Keratinocyte (primary cell): ENCODE data around the gene BCL2. TPM values are rescaled to one million over a fixed set of nuclear protein-coding genes. Genes with fewer than 3 reads are reported as not detected.

Source experiments
- DNase-seq: peaks from one replicate; pipeline ENCODE4 v3.0.0-alpha.2; 2011; ENCODE audit warnings: low read depth, missing footprints, low spot score
- FAIRE-seq: peaks from 2 replicates; lab custom pipeline; 2011; peaks lifted over from hg19 to GRCh38; lab: Jason Lieb, UNC
- H2AFZ ChIP-seq: 2 replicates; pipeline ENCODE4 v1.6.0; 2012; ENCODE audit warnings: low read length, control low read depth, inconsistent platforms; ENCODE audit not compliant: control insufficient read depth
- H3K27ac ChIP-seq: 2 replicates; pipeline ENCODE4 v1.5.1; 2011; ENCODE audit warnings: low read length; ENCODE audit not compliant: control insufficient read depth, insufficient read depth
- H3K27me3 ChIP-seq: 3 replicates; pipeline ENCODE4 v1.6.0; 2011; ENCODE audit warnings: low read length; ENCODE audit not compliant: control insufficient read depth, insufficient read depth; ENCODE audit errors: extremely low read depth
- H3K36me3 ChIP-seq, 2 experiments: 2 replicates in 1 of 2; 3 replicates in 1 of 2; pipeline ENCODE4 v1.5.1; 2011; ENCODE audit warnings: low read length in 2 of 2, mild to moderate bottlenecking in 1 of 2; ENCODE audit not compliant: control insufficient read depth in 2 of 2, insufficient read depth in 2 of 2; ENCODE audit errors: extremely low read depth in 1 of 2
- H3K4me1 ChIP-seq: 3 replicates; pipeline ENCODE4 v1.5.1; 2011; ENCODE audit warnings: low read length; ENCODE audit not compliant: control insufficient read depth, insufficient read depth; ENCODE audit errors: extremely low read depth
- H3K4me2 ChIP-seq: 3 replicates; pipeline ENCODE4 v1.6.0; 2011; ENCODE audit warnings: low read depth, low read length; ENCODE audit not compliant: control insufficient read depth, insufficient read depth; ENCODE audit errors: extremely low read depth
- H3K4me3 ChIP-seq, 3 experiments: fragments of 200-600 bp in 1 of 3; sonication (generic) in 1 of 3; 2 replicates in 2 of 3; 3 replicates in 1 of 3; pipeline ENCODE4 v1.5.1; 2011 to 2016; ENCODE audit warnings: low read length in 3 of 3, mild to moderate bottlenecking in 3 of 3, control low read depth in 2 of 3, inconsistent platforms in 1 of 3, low read depth in 1 of 3, mixed read lengths in 1 of 3, mixed run types in 1 of 3, moderate library complexity in 1 of 3; ENCODE audit not compliant: control insufficient read depth in 2 of 3, insufficient read depth in 2 of 3; ENCODE audit errors: extremely low read depth in 1 of 3
- H3K79me2 ChIP-seq: 2 replicates; pipeline ENCODE4 v1.6.0; 2012; ENCODE audit warnings: low read length; ENCODE audit not compliant: control insufficient read depth, insufficient read depth
- H3K9ac ChIP-seq: 3 replicates; pipeline ENCODE4 v1.6.0; 2011; ENCODE audit warnings: low read length; ENCODE audit not compliant: control insufficient read depth, insufficient read depth; ENCODE audit errors: extremely low read depth
- H3K9me1 ChIP-seq: 3 replicates; pipeline ENCODE4 v1.6.0; 2011; ENCODE audit warnings: low read length; ENCODE audit not compliant: control insufficient read depth, insufficient read depth; ENCODE audit errors: extremely low read depth
- H3K9me3 ChIP-seq: 2 replicates; pipeline ENCODE4 v1.5.1; 2012; ENCODE audit warnings: low read depth, low read length; ENCODE audit not compliant: control insufficient read depth
- H4K20me1 ChIP-seq: 3 replicates; pipeline ENCODE4 v1.6.0; 2011; ENCODE audit warnings: low read length; ENCODE audit not compliant: control insufficient read depth, insufficient read depth; ENCODE audit errors: extremely low read depth
- EZH2 ChIP-seq: IDR thresholded peaks from one replicate; pipeline ENCODE4 v1.6.1; 2012; ENCODE audit warnings: inconsistent platforms, mild to moderate bottlenecking, low read length, moderate library complexity
- dilution Hi-C: fragments of 300-500 bp; cut with MboI; formaldehyde crosslinking; loops from one replicate; pipeline ENCODE4 v1.7.0; 2020; ENCODE audit warnings: low sequenced_read_pairs; ENCODE audit not compliant: extremely low pct_ligation_motif_present
- polyA plus RNA-seq, 5 experiments: library from polyadenylated mRNA; depleted of rRNA in 3 of 5; stranded (reverse) in 3 of 5; stranded (forward) in 1 of 5; unstranded in 1 of 5; fragments of >200 nt; gene quantifications; 1 replicate in 1 of 5; 2 replicates in 3 of 5; 3 replicates in 1 of 5; pipeline versions ENCODE4 v1.2.1 to v1.2.3, GENCODE V29; 2011 to 2012; ENCODE audit warnings: missing spikeins in 2 of 5, low read depth in 1 of 5, low replicate concordance in 1 of 5
- TF ChIP-seq, protein P1 (sequence below), 3 experiments: IDR thresholded peaks in 1 of 3; conservative IDR thresholded peaks in 1 of 3; optimal IDR thresholded peaks in 1 of 3; 2 replicates in 2 of 3; 3 replicates in 1 of 3; pipeline versions ENCODE3 to v1.5.1; 2011; ENCODE audit warnings: low read length in 3 of 3, mild to moderate bottlenecking in 3 of 3, moderate library complexity in 2 of 3, control low read depth in 1 of 3, inconsistent platforms in 1 of 3; ENCODE audit not compliant: insufficient read depth in 2 of 3; ENCODE audit errors: extremely low read depth in 1 of 3

The BCL2 gene
- polyA plus RNA-seq, 1 donor (not counting 4 experiments of a cell fraction or from before 2014, with no cell fraction given), result 0.30 TPM

DNA sequence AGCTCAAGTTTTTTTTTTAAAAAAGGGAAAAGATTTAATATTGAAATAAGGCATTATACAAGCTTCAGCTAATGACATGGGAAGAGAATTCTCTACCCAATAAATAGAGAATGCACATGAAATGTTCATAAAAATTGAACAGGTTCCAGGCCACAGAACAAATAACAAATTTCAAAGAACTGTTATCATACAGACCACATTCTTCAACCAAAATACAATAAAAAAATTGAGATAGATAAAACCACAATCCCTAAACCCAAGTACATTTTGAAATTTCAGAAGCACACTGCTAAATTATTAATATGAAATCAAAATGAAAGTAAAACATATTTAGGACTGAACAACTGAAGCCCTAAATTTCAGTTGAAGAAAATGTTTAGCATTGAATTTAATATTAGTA lies 89.6 kb downstream of the BCL2 start:
- Histone ChIP-seq H2AFZ (no peak overlapping the region), H3K4me2 (no peak overlapping the region), H4K20me1 (no peaks in the 10 kb centered on the region), H3K27ac (no peak overlapping the region), H3K27me3 (no peaks in the 10 kb centered on the region), H3K9me1 (no peaks in the 10 kb centered on the region), H3K9me3 (no peaks in the 10 kb centered on the region), H3K9ac (no peak overlapping the region), H3K4me3 (no peak overlapping the region), H3K79me2 (no peaks in the 10 kb centered on the region), H3K4me1 (no peaks in the 10 kb centered on the region), H3K36me3 (no peaks in the 10 kb centered on the region)
- FAIRE-seq, result no peak
- dilution Hi-C loops, result no loop called here
- TF ChIP-seq, protein P1, sequence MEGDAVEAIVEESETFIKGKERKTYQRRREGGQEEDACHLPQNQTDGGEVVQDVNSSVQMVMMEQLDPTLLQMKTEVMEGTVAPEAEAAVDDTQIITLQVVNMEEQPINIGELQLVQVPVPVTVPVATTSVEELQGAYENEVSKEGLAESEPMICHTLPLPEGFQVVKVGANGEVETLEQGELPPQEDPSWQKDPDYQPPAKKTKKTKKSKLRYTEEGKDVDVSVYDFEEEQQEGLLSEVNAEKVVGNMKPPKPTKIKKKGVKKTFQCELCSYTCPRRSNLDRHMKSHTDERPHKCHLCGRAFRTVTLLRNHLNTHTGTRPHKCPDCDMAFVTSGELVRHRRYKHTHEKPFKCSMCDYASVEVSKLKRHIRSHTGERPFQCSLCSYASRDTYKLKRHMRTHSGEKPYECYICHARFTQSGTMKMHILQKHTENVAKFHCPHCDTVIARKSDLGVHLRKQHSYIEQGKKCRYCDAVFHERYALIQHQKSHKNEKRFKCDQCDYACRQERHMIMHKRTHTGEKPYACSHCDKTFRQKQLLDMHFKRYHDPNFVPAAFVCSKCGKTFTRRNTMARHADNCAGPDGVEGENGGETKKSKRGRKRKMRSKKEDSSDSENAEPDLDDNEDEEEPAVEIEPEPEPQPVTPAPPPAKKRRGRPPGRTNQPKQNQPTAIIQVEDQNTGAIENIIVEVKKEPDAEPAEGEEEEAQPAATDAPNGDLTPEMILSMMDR (optimal IDR thresholded peaks at IDR 0.05 in 1 of 3, IDR thresholded peaks at IDR 0.05 in 1 of 3, conservative IDR thresholded peaks at IDR 0.05 in 1 of 3; ENCODE audit: extremely low read depth in 1 of 3, insufficient read depth in 2 of 3, low read length in 3 of 3), result no peak
- no peak for TF ChIP-seq EZH2
- no peak for DNase-seq

DNA sequence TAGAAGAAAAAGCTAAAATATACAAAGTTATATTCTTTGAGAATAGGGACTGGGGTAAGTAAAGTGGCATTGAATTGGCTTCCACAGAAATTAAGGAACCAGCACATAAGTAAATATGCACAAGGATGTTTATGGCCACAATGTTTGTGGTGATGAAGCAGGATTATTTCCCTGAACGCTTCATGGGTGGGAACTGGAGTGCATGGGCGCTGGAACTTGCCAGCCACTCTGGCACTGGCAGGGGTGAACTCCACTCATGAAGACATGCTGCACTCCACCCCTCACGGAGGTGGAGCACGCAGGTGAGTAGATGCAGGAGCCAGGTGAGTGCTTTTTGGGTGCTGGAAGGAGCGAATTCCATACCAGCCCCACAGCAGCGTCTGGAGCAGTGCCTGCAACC lies 94.1 kb downstream of the BCL2 start:
- FAIRE-seq, result no peak
- H3K9me3 ChIP-seq, result no peaks in the 10 kb centered on the region
- no peaks in the 10 kb centered on the region for H3K4me1 ChIP-seq
- H3K4me2 ChIP-seq, result no peak overlapping the region
- no peak overlapping the region for H2AFZ ChIP-seq
- H3K9me1 ChIP-seq, result no peaks in the 10 kb centered on the region
- H3K27me3 ChIP-seq, result no peaks in the 10 kb centered on the region
- no peak for TF ChIP-seq EZH2
- no peak overlapping the region for H3K4me3 ChIP-seq
- no peaks in the 10 kb centered on the region for H4K20me1 ChIP-seq
- H3K27ac ChIP-seq, result no peak overlapping the region
- H3K79me2 ChIP-seq, result no peaks in the 10 kb centered on the region
- dilution Hi-C loops, result no loop called here
- no peak overlapping the region for H3K9ac ChIP-seq
- no peak for DNase-seq
- no peaks in the 10 kb centered on the region for H3K36me3 ChIP-seq

DNA sequence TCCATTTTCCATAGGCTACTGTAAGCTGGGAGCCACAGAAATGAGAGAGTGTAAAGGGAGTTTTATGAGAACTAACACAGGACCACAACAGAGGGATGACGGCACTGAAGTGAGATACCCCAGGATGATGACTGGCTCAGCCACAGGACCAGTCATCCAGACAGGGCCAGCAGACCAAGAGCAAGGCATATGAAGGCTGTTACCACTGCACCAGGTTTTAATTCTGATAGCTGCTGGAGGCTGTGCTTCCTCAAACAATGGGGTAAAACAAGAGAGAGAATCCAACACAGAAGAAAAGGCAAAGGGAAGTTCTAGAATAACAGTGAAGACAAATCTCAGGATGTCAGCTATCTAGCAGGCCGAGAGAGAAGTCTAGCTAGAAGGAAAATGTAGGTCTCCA lies 94.9 kb downstream of the BCL2 start:
- H3K79me2 ChIP-seq, result no peaks in the 10 kb centered on the region
- no peak overlapping the region for H3K4me3 ChIP-seq
- H3K9me1 ChIP-seq, result no peaks in the 10 kb centered on the region
- DNase-seq (no peak), FAIRE-seq (no peak)
- no peak overlapping the region for H3K27ac ChIP-seq
- no peaks in the 10 kb centered on the region for H3K27me3 ChIP-seq
- H3K9ac ChIP-seq, result no peak overlapping the region
- TF ChIP-seq EZH2, result no peak
- TF ChIP-seq, protein P1 (optimal IDR thresholded peaks at IDR 0.05 in 1 of 3, IDR thresholded peaks at IDR 0.05 in 1 of 3, conservative IDR thresholded peaks at IDR 0.05 in 1 of 3; ENCODE audit: extremely low read depth in 1 of 3, insufficient read depth in 2 of 3, low read length in 3 of 3), result no peak
- H3K9me3 ChIP-seq, result no peaks in the 10 kb centered on the region
- H3K36me3 ChIP-seq, result no peaks in the 10 kb centered on the region
- H2AFZ ChIP-seq, result no peak overlapping the region
- no peak overlapping the region for H3K4me2 ChIP-seq
- dilution Hi-C loops, result no loop called here
- H3K4me1 ChIP-seq, result no peaks in the 10 kb centered on the region
- no peaks in the 10 kb centered on the region for H4K20me1 ChIP-seq
